ENCODE measurements around the gene CHD5. TPM values are rescaled to one million over a fixed set of nuclear protein-coding genes. Genes with fewer than 3 reads are reported as not detected.

CHD5 gene
- total RNA-seq, 1 donor from 2014 or later = 0.42 TPM

DNA sequence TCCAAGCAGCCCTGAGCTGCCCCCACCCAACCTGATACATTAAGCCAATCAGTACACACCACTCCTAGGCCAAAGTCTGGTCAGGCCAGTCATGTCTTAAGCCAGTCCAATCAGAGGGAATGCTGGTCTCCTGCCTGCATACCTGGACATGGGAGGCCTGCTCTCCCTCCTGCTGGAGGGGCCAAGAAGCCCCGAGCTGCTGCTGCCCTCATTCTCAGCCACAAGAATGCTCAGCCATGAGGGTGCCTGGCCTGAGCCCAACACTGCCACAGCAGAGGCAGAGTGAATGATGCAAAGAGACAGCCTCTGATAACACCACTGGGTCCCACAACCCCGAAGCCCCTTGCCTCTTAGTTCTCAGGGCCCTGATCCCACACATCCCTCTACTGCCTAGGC lies 23.0 kb downstream of the CHD5 start:
- H3K36me3 Mint-ChIP-seq (ENCODE audit: low read depth) = peaks cover 3% of the 10 kb centered on the region
- H3K4me3 Mint-ChIP-seq (ENCODE audit: unreplicated experiment) = no peak overlapping the region
- no peak for DNase-seq (ENCODE audit: low spot score)
- H3K27ac Mint-ChIP-seq (ENCODE audit: unreplicated experiment) = no peak overlapping the region
- peaks cover 11% of the 10 kb centered on the region for H3K4me1 Mint-ChIP-seq (ENCODE audit: low read depth)
- no peaks in the 10 kb centered on the region for H3K9me3 Mint-ChIP-seq (ENCODE audit: low read depth)
- H3K27me3 Mint-ChIP-seq (ENCODE audit: low read depth) = peaks cover 8% of the 10 kb centered on the region
- TF ChIP-seq CTCF (IDR thresholded peaks at IDR 0.05) = no peak

- no peak for TF ChIP-seq CTCF (IDR thresholded peaks at IDR 0.05)
- H3K27me3 Mint-ChIP-seq (ENCODE audit: low read depth) = peaks cover 9% of the 10 kb centered on the region
- H3K4me3 Mint-ChIP-seq (ENCODE audit: unreplicated experiment) = no peak overlapping the region
- peaks cover 5% of the 10 kb centered on the region for H3K36me3 Mint-ChIP-seq (ENCODE audit: low read depth)
- no peak overlapping the region for H3K27ac Mint-ChIP-seq (ENCODE audit: unreplicated experiment)
- peaks cover 11% of the 10 kb centered on the region for H3K4me1 Mint-ChIP-seq (ENCODE audit: low read depth)
- no peak for DNase-seq (ENCODE audit: low spot score)
- no peaks in the 10 kb centered on the region for H3K9me3 Mint-ChIP-seq (ENCODE audit: low read depth)
Measured at GRCh38 chr1:6154525-6155319, 25.4 kb downstream of the CHD5 start.

GRCh38 chr1:6152882-6153281 lies 27.2 kb downstream of the CHD5 start:
- Mint-ChIP-seq H3K9me3 (ENCODE audit: low read depth) (no peaks in the 10 kb centered on the region), H3K4me1 (ENCODE audit: low read depth) (peaks cover 8% of the 10 kb centered on the region), H3K4me3 (ENCODE audit: unreplicated experiment) (no peak overlapping the region), H3K27me3 (ENCODE audit: low read depth) (peaks cover 13% of the 10 kb centered on the region), H3K27ac (ENCODE audit: unreplicated experiment) (no peak overlapping the region), H3K36me3 (ENCODE audit: low read depth) (peaks cover 2% of the 10 kb centered on the region)
- no peak for DNase-seq (ENCODE audit: low spot score)
- no peak for TF ChIP-seq CTCF (IDR thresholded peaks at IDR 0.05)

DNA sequence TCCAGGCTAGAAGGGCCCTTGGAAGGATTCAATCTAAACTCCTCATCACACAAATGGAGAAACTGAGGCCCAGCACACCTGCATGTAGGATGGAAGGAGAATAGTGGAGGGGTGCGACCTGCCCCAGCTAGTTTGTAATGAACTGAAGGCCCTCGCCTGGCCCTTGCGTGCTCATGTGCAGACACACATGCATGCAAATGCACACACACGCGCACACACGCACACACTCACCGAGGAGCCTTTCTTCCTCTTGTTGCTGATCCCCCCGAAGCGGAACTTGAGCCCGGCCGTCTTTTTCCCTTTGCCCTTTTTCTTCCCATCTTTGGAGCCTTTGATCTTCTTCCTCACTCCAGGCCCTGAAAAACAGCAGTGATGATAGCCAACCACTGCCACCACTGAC lies 27.9 kb downstream of the CHD5 start:
- DNase-seq (ENCODE audit: low spot score) = no peak
- Mint-ChIP-seq H3K27ac (ENCODE audit: unreplicated experiment) (no peak overlapping the region), H3K9me3 (ENCODE audit: low read depth) (no peaks in the 10 kb centered on the region), H3K36me3 (ENCODE audit: low read depth) (peaks cover 2% of the 10 kb centered on the region), H3K4me1 (ENCODE audit: low read depth) (peaks cover 3% of the 10 kb centered on the region), H3K4me3 (ENCODE audit: unreplicated experiment) (no peak overlapping the region), H3K27me3 (ENCODE audit: low read depth) (peaks cover 14% of the 10 kb centered on the region)
- TF ChIP-seq CTCF (IDR thresholded peaks at IDR 0.05) = no peak

DNA sequence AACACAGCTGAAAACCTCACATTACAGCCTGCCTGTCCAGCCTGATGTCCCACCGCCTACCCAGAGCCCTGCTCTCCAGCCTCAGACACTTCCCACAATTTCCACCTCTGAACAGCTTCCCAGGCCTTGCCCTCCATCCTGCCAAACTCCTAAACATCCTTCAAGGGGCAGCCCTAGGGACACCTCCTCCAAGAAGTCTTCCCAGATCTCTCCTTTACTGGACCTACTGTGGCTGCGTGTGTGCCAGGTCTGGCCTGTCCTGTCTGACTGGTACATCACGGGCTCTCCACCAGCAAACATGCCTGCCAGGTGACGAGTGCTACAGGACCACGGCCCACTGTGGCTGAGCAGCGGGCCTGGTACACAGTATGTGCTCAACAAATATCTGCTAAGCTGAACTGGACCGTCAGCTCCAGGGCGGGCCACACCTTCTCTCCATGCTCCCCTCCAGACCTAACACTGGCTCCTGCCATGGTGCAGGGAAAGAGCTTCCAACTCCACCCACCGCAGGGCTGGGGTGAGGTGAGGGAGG lies 28.8 kb downstream of the CHD5 start:
- peaks cover 3% of the 10 kb centered on the region for H3K4me1 Mint-ChIP-seq (ENCODE audit: low read depth)
- H3K4me3 Mint-ChIP-seq (ENCODE audit: unreplicated experiment) = no peak overlapping the region
- peaks cover 14% of the 10 kb centered on the region for H3K27me3 Mint-ChIP-seq (ENCODE audit: low read depth)
- H3K9me3 Mint-ChIP-seq (ENCODE audit: low read depth) = no peaks in the 10 kb centered on the region
- TF ChIP-seq CTCF (IDR thresholded peaks at IDR 0.05) = no peak
- H3K27ac Mint-ChIP-seq (ENCODE audit: unreplicated experiment) = no peak overlapping the region
- peaks cover 2% of the 10 kb centered on the region for H3K36me3 Mint-ChIP-seq (ENCODE audit: low read depth)
- DNase-seq (ENCODE audit: low spot score) = no peak

Data from chondrocyte (in vitro differentiated cells).